BJ (cell line): Measurements from ENCODE around the gene LRRC71. TPM values are rescaled to one million over a fixed set of nuclear protein-coding genes. Genes with fewer than 3 reads are reported as not detected.

Experiments
- CTCF ChIA-PET: fragments of 350-600 bp; formaldehyde crosslinking; extraction: SDS; loops from one replicate; lab custom pipeline; 2021; ENCODE audit warnings: antibody characterized with exemption, inconsistent platforms; lab: Yijun Ruan, JAX
- POLR2A ChIA-PET: fragments of 300-600 bp; sonication (Branson Sonifier 250); formaldehyde crosslinking; extraction: SDS; loops from one replicate; lab custom pipeline; 2021; ENCODE audit warnings: antibody characterized with exemption; lab: Charles Lee
- DNase-seq: peaks from one replicate; pipeline ENCODE4 v3.0.0-alpha.2; 2011; ENCODE audit warnings: low read depth
- H3K27me3 ChIP-seq: 2 replicates; pipeline ENCODE4 v1.6.0; 2011; ENCODE audit warnings: low read length; ENCODE audit not compliant: control insufficient read depth, insufficient read depth
- H3K36me3 ChIP-seq: 2 replicates; pipeline ENCODE4 v1.5.1; 2011; ENCODE audit warnings: low read length; ENCODE audit not compliant: control insufficient read depth, insufficient read depth
- H3K4me3 ChIP-seq: 2 replicates; pipeline ENCODE4 v1.5.1; 2011; ENCODE audit warnings: low read depth, mild to moderate bottlenecking, control low read depth, low read length
- CTCF ChIP-seq: IDR thresholded peaks from 2 replicates; pipeline ENCODE4 v1.5.1; 2011; ENCODE audit warnings: low read depth, mild to moderate bottlenecking, control low read depth, inconsistent platforms, low read length, moderate library complexity; ENCODE audit not compliant: insufficient read depth
- polyA plus RNA-seq: library from polyadenylated mRNA; depleted of rRNA; stranded (reverse); fragments of >200 nt; gene quantifications from 2 replicates; pipeline ENCODE4 v1.2.3, GENCODE V29; 2011

The LRRC71 gene
- polyA plus RNA-seq, 1 experiment = 1.2 TPM

GRCh38 chr1:156901590-156901900, 18.9 kb upstream of the LRRC71 start:
- H3K27me3 ChIP-seq = no peaks in the 10 kb centered on the region
- ChIA-PET POLR2A (no interaction called here), CTCF (interaction anchor here (0.6 to 7.4 kb wide), 7 partner anchors 10 to 276 kb away, joined by 3 to 64 read pairs (median 5); partner anchors contain the start of gene LRRC71)
- DNase-seq = no peak
- H3K36me3 ChIP-seq = peaks cover 15% of the 10 kb centered on the region
- H3K4me3 ChIP-seq = no peak overlapping the region
- TF ChIP-seq CTCF = no peak

GRCh38 chr1:156901966-156902915, 18.2 kb upstream of the LRRC71 start:
- Histone ChIP-seq H3K27me3 (no peaks in the 10 kb centered on the region), H3K4me3 (no peak overlapping the region), H3K36me3 (peaks cover 21% of the 10 kb centered on the region)
- DNase-seq = no peak
- ChIA-PET CTCF (interaction anchor here (0.6 to 7.4 kb wide), 9 partner anchors 9 to 276 kb away, joined by 3 to 64 read pairs (median 3); partner anchors contain the start of gene LRRC71), POLR2A (interaction anchor here (1.0 kb wide), 1 partner anchor 194 kb away, joined by 4 read pairs; no protein-coding TSS in a partner anchor)
- TF ChIP-seq CTCF = no peak

GRCh38 chr1:156903328-156904091, 16.9 kb upstream of the LRRC71 start:
- CTCF ChIA-PET = interaction anchor here (1.0 to 7.4 kb wide), 4 partner anchors 8 to 177 kb away, joined by 4 to 64 read pairs (median 28); partner anchors contain the start of gene LRRC71
- POLR2A ChIA-PET = no interaction called here
- Histone ChIP-seq H3K4me3 (no peak overlapping the region), H3K27me3 (no peaks in the 10 kb centered on the region), H3K36me3 (peaks cover 29% of the 10 kb centered on the region)
- no peak for DNase-seq
- no peak for TF ChIP-seq CTCF

GRCh38 chr1:156904187-156904959, 16.1 kb upstream of the LRRC71 start:
- Histone ChIP-seq H3K4me3 (no peak overlapping the region), H3K27me3 (no peaks in the 10 kb centered on the region), H3K36me3 (peaks cover 37% of the 10 kb centered on the region)
- POLR2A ChIA-PET = no interaction called here
- DNase-seq = no peak
- no peak for TF ChIP-seq CTCF
- CTCF ChIA-PET = interaction anchor here (1.0 to 5.5 kb wide), 3 partner anchors 13 to 178 kb away, joined by 4 to 34 read pairs (median 21); partner anchors contain the start of gene LRRC71
